Effector memory CD8-positive, alpha-beta T cell (primary cell): Measurements from ENCODE around the gene ODF2L.

Experiments used
- ATAC-seq: fragments of 150-1000 bp; cut with Tn5 transposase; replicated peaks from 2 replicates; pipeline ENCODE4 v1.10.0; 2021; ENCODE audit warnings: mild to moderate bottlenecking, moderate library complexity
- DNase-seq, 3 experiments: peaks; one replicate each; pipeline ENCODE4 v3.0.0; 2021
- H3K27ac Mint-ChIP-seq, 2 donors: one replicate each; pipeline ENCODE4 v1.8.0; 2022; ENCODE audit warnings: mild to moderate bottlenecking in 2 of 2, mixed read lengths in 2 of 2, moderate library complexity in 2 of 2
- H3K27me3 Mint-ChIP-seq, 2 donors: one replicate each; pipeline ENCODE4 v1.8.0; 2022; ENCODE audit warnings: mixed read lengths in 2 of 2
- H3K36me3 Mint-ChIP-seq: one replicate; pipeline ENCODE4 v1.8.0; 2022; ENCODE audit warnings: mild to moderate bottlenecking, moderate library complexity, mixed read lengths; ENCODE audit not compliant: insufficient read depth
- H3K4me1 Mint-ChIP-seq, 2 donors: one replicate each; pipeline ENCODE4 v1.8.0; 2022; ENCODE audit warnings: low read depth in 2 of 2, mixed read lengths in 2 of 2
- H3K4me3 Mint-ChIP-seq, 2 donors: one replicate each; pipeline ENCODE4 v1.8.0; 2022; ENCODE audit warnings: mild to moderate bottlenecking in 2 of 2, mixed read lengths in 2 of 2, moderate library complexity in 2 of 2
- H3K9me3 Mint-ChIP-seq, 2 donors: one replicate each; pipeline ENCODE4 v1.8.0; 2022; ENCODE audit warnings: mixed read lengths in 2 of 2

Gene ODF2L

DNA sequence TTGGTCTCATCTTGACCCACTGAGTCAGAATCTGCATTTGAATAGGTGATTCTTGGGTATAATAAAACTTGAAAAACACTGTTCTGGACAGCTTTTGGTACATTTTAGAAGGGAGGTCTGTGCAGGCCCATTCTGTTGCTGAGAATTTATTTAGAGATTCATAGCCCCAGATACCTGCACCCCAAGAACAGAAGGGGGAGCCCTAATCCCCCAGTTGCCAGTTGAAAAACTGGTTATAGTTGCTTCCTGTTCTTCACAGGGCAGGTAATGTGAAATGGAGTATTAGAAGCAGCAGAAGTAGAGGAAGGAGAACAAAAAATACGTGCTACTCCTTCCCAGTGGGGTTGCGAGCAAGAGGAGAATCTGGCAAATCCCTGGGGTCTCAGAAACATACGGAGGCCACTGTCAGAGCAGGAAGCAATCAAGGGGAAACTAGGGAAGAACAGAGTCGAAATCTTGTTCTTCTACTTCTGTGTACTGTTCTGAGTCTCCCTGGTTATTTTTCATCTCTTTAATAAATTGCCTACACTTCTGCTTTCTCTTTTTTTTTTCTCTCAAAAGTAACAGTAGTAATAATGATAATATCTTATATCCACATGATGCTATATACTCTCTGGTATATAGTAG lies 23.3 kb upstream of the ODF2L start:
- Mint-ChIP-seq H3K4me1 (peaks cover 3 to 4% of the 10 kb centered on the region in 2 donors), H3K36me3 (no peaks in the 10 kb centered on the region), H3K9me3 (no peaks in the 10 kb centered on the region), H3K27ac (no peak overlapping the region), H3K4me3 (peak overlapping the region; percentile 10 to 49), H3K27me3 (peaks cover 9 to 12% of the 10 kb centered on the region in 2 donors)
- ATAC-seq (peak; percentile 95), DNase-seq (peak; percentile 24 to 26 (median 25))

GRCh38 chr1:86416343-86416742 lies 20.2 kb upstream of the ODF2L start:
- Mint-ChIP-seq H3K4me3 (no peak overlapping the region), H3K27me3 (peaks cover 0 to 9% of the 10 kb centered on the region in 2 donors)

GRCh38 chr1:86410879-86411278 lies 14.8 kb upstream of the ODF2L start:
- H3K27ac Mint-ChIP-seq, result no peak overlapping the region
- H3K4me1 Mint-ChIP-seq, result peaks cover 0 to 2% of the 10 kb centered on the region in 2 donors
- peaks cover 0 to 9% of the 10 kb centered on the region in 2 donors for H3K27me3 Mint-ChIP-seq
- H3K36me3 Mint-ChIP-seq, result no peaks in the 10 kb centered on the region
- DNase-seq, result no peak
- H3K9me3 Mint-ChIP-seq, result no peaks in the 10 kb centered on the region
- no peak for ATAC-seq
- H3K4me3 Mint-ChIP-seq, result no peak overlapping the region

More at GRCh38 chr1:86416343-86416742, 20.2 kb upstream of the ODF2L start:
- no peaks in the 10 kb centered on the region for H3K36me3 Mint-ChIP-seq
- DNase-seq (no peak), ATAC-seq (no peak)
- H3K27ac Mint-ChIP-seq, result no peak overlapping the region
- H3K4me1 Mint-ChIP-seq, result peaks cover 4% of the 10 kb centered on the region in 2 donors
- H3K9me3 Mint-ChIP-seq, result no peaks in the 10 kb centered on the region

GRCh38 chr1:86409416-86410021 lies 13.4 kb upstream of the ODF2L start:
- no peaks in the 10 kb centered on the region for H3K9me3 Mint-ChIP-seq
- H3K4me3 Mint-ChIP-seq, result no peak overlapping the region
- peaks cover 0 to 2% of the 10 kb centered on the region in 2 donors for H3K4me1 Mint-ChIP-seq
- no peak overlapping the region for H3K27ac Mint-ChIP-seq
- peaks cover 0 to 8% of the 10 kb centered on the region in 2 donors for H3K27me3 Mint-ChIP-seq
- ATAC-seq (no peak), DNase-seq (no peak)
- H3K36me3 Mint-ChIP-seq, result no peaks in the 10 kb centered on the region

- H3K27me3 Mint-ChIP-seq, result no peaks in the 10 kb centered on the region
- ATAC-seq, result peak; percentile 23
- H3K36me3 Mint-ChIP-seq, result peaks cover 26% of the 10 kb centered on the region
- peaks cover 29 to 37% of the 10 kb centered on the region in 2 donors for H3K4me1 Mint-ChIP-seq
- no peaks in the 10 kb centered on the region for H3K9me3 Mint-ChIP-seq
- H3K4me3 Mint-ChIP-seq, result peak overlapping the region; percentile 97
- DNase-seq, result no peak
- peak overlapping the region; percentile 97 for H3K27ac Mint-ChIP-seq
Observed at GRCh38 chr1:86396498-86396890, 371 bp upstream of the ODF2L start.

DNA sequence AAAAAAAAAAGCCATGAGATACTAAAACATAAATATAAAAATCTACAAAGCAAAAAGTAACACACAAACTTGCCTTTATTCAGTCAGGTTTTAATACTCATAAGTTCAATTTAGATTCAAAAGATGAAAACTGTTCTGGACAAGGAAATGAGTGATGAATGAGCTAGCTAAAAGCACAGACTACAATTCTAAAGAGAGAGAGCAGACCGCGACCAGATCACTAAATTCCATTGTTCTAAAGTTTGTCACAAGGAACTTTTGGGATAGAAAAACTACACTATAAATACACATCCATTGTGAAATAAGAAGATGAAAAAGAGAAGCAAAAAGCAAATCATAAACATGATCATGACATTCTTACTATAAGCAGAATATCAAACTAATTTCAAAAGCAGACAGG lies 1.7 kb downstream of the ODF2L start:
- H3K4me1 Mint-ChIP-seq, result peaks cover 47 to 58% of the 10 kb centered on the region in 2 donors

DNA sequence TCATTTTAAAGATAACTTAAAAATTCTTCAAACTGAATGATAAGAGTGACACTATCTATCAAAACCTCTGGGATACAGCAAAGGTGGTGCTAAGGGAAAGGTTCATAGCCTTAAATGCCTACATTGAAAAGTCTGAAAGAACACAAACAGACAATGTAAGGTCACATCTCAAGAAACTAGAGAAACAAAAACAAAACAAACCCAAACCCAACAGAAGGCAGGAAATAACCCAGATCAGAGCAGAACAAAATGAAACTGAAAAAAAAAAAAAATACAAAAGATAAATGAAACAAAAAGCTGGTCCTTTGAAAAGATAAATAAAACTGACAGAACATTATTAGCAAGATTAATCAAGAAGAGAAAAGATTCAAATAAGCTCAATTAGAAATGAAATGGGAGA lies 6.8 kb downstream of the ODF2L start:
- H3K4me3 Mint-ChIP-seq, result peak overlapping the region; percentile 67 to 77
- H3K27ac Mint-ChIP-seq, result peak overlapping the region; percentile 82 to 88
- no peaks in the 10 kb centered on the region for H3K9me3 Mint-ChIP-seq
- peaks cover 33 to 43% of the 10 kb centered on the region in 2 donors for H3K4me1 Mint-ChIP-seq
- ATAC-seq, result peak; percentile 88
- no peaks in the 10 kb centered on the region for H3K27me3 Mint-ChIP-seq
- DNase-seq, result no peak
- peaks cover 11% of the 10 kb centered on the region for H3K36me3 Mint-ChIP-seq

More for the DNA sequence above, 1.7 kb downstream of the ODF2L start:
- peaks cover 29% of the 10 kb centered on the region for H3K36me3 Mint-ChIP-seq
- peak overlapping the region; percentile 1 to 97 for H3K27ac Mint-ChIP-seq
- DNase-seq (no peak), ATAC-seq (no peak)
- peak overlapping the region; percentile 97 for H3K4me3 Mint-ChIP-seq
- no peaks in the 10 kb centered on the region for H3K9me3 Mint-ChIP-seq
- no peaks in the 10 kb centered on the region for H3K27me3 Mint-ChIP-seq

DNA sequence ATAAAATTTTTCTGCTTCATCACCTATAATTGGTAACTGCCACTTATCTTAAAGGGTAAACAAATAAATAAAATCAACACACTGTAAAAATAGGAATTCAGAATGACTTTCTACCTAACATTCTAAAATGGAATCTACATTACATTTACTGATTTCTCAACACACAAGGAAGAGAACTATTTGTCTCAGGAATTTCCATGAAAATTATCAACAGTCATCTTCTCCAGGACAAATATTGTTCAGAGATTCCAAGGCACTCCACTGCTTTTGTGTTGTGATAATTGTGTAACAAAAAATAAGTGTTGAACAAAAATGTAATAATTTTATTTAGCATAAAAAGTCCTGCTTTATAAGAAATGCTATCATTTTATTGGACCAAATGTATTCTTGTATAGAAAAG lies 7.3 kb downstream of the ODF2L start:
- H3K4me3 Mint-ChIP-seq, result peak overlapping the region; percentile 67 to 77
- DNase-seq, result no peak
- H3K27ac Mint-ChIP-seq, result peak overlapping the region; percentile 82 to 88
- H3K27me3 Mint-ChIP-seq, result no peaks in the 10 kb centered on the region
- no peaks in the 10 kb centered on the region for H3K9me3 Mint-ChIP-seq
- peaks cover 32 to 41% of the 10 kb centered on the region in 2 donors for H3K4me1 Mint-ChIP-seq
- no peak for ATAC-seq
- peaks cover 7% of the 10 kb centered on the region for H3K36me3 Mint-ChIP-seq

- ATAC-seq, result no peak
- no peak for DNase-seq
Observed at GRCh38 chr1:86387916-86388627, 8.1 kb downstream of the ODF2L start.

DNA sequence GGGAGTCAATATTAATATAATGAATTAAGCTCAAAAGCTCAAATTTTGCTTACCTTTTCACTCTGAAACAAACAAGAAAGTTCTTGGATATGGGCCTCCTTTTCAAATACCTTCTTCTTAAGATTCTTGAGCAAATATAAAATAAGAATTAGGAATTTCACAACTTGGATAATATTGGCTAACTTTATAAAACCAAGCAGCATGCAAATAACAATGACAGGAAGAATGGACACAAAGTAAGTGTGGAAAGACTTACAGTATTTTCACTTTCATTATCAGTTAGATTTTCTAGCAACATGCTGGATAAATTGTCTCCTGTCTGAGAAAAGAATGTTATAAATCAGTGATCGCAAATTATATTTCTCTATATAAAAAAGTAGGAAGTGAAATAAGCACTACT lies 13.2 kb downstream of the ODF2L start:
- ATAC-seq (no peak), DNase-seq (no peak)
- peaks cover 22% of the 10 kb centered on the region for H3K36me3 Mint-ChIP-seq
- no peaks in the 10 kb centered on the region for H3K9me3 Mint-ChIP-seq
- peaks cover 0 to 3% of the 10 kb centered on the region in 2 donors for H3K4me1 Mint-ChIP-seq
- H3K27me3 Mint-ChIP-seq, result no peaks in the 10 kb centered on the region
- peak overlapping the region in 1 of 2 donors; percentile 31 for H3K27ac Mint-ChIP-seq
- H3K4me3 Mint-ChIP-seq, result peak overlapping the region in 1 of 2 donors; percentile 51

More at GRCh38 chr1:86387916-86388627, 8.1 kb downstream of the ODF2L start:
- Mint-ChIP-seq H3K9me3 (no peaks in the 10 kb centered on the region), H3K4me3 (no peak overlapping the region), H3K27ac (no peak overlapping the region), H3K36me3 (peaks cover 7% of the 10 kb centered on the region), H3K4me1 (peaks cover 26 to 34% of the 10 kb centered on the region in 2 donors), H3K27me3 (no peaks in the 10 kb centered on the region)

DNA sequence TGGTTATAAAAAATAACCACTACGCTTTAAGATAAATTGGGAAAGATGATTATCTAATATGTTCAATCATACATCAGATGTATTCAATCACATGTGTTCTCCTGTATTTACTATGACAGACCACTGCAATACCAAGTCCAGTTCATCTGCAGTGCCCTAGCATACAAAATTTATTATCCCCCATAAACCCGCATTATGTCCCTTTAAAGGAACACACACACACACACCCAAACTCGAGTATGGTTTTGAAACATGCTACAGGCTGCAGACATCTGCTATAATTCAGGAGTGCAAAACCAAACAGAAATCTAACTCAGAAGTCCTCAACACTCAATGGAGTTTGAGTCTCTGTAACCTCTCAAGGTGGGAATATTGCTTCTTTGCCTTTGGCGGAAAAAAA lies 14.9 kb downstream of the ODF2L start:
- no peak overlapping the region for H3K4me3 Mint-ChIP-seq
- no peaks in the 10 kb centered on the region for H3K27me3 Mint-ChIP-seq
- no peaks in the 10 kb centered on the region for H3K9me3 Mint-ChIP-seq
- ATAC-seq, result no peak
- peaks cover 30% of the 10 kb centered on the region for H3K36me3 Mint-ChIP-seq
- no peak for DNase-seq
- H3K4me1 Mint-ChIP-seq, result peaks cover 0 to 3% of the 10 kb centered on the region in 2 donors
- no peak overlapping the region for H3K27ac Mint-ChIP-seq

DNA sequence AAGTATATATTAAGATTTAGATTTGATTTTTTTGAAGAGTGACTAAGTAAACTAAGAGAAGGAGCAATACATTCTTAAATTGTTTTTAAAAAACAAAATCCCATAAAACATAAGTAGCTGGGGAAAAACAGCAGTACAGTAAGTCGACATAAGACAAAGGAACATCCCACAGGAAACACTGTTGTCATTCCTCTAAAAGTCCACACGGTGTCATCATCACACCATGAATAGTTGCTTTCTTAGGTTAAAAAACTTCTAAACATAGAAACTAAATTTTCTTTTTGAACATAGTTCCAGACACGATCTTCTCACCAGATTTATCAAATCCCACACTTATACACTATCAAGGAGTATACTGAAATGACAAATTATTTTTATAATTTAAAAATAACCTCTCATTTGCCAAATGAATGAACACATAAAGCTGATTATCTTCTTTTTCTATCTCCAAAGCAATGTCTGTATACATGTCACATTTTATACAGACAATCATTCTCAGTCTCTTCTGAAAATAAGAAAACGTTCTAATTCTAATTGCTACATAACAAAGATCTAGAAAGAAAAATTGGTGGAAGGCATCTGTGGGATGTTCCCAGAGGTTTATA lies 15.8 kb downstream of the ODF2L start:
- no peaks in the 10 kb centered on the region for H3K9me3 Mint-ChIP-seq
- H3K4me3 Mint-ChIP-seq, result no peak overlapping the region
- H3K27me3 Mint-ChIP-seq, result no peaks in the 10 kb centered on the region
- ATAC-seq, result peak; percentile 79
- peaks cover 0 to 3% of the 10 kb centered on the region in 2 donors for H3K4me1 Mint-ChIP-seq
- no peak overlapping the region for H3K27ac Mint-ChIP-seq
- peak in 2 of 3 experiments; percentile 12 to 19 for DNase-seq
- peaks cover 29% of the 10 kb centered on the region for H3K36me3 Mint-ChIP-seq

DNA sequence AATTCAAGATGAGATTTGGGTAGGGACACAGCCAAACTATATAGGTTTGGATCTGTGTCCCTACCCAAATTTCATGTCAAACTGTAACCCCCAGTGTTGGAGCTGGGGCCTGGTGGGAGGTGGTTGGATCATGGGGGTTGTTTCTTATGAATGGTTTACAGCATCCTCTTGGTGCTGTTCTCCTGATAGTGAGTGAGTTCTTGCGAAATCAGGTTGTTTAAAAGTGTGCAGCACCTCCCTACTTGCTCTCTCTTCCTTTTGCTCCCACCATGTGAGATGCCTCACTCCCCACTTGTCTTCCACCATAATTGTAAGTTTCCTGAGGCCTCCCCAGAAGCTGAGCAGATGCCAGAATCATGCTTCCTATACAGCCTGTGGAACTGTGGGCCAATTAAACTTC lies 17.3 kb downstream of the ODF2L start:
- Mint-ChIP-seq H3K4me1 (peaks cover 0 to 3% of the 10 kb centered on the region in 2 donors), H3K4me3 (no peak overlapping the region), H3K36me3 (peaks cover 36% of the 10 kb centered on the region), H3K27ac (no peak overlapping the region), H3K27me3 (no peaks in the 10 kb centered on the region), H3K9me3 (no peaks in the 10 kb centered on the region)
- no peak for ATAC-seq
- no peak for DNase-seq
